ENCODE results near the gene TRIM32. TPM values are rescaled to one million over a fixed set of nuclear protein-coding genes. Genes with fewer than 3 reads are reported as not detected.

Gene TRIM32
- total RNA-seq, 1 donor from 2014 or later: 21.2 TPM

DNA sequence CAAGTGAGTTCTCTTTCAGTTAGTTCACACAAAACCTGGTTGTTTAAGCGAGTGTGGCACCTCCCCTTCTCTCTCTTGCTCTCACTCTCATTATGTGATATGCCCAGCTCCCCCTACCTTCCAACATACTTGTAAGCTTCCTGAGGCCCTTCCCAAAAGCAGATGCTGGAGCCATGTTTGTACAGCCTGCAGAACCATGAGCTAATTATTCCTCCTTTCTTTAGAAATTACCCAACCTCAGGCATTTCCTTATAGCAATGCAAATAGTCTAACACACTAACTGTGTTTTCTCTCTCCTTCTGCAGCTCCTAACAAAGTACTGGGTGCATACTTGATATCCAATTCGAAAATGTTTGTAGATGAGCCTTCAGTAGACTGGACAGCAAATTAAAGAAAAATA is 62.7 kb downstream of the TRIM32 start:
- no peaks in the 10 kb centered on the region for H3K9me3 ChIP-seq
- H3K4me1 ChIP-seq: no peaks in the 10 kb centered on the region
- intact Hi-C loops (cut with DNase I): no loop called here
- no peak overlapping the region for H3K4me3 ChIP-seq
- H3K36me3 ChIP-seq: no peaks in the 10 kb centered on the region
- H3K27me3 ChIP-seq: no peaks in the 10 kb centered on the region
- ATAC-seq (no peak), DNase-seq (no peak)
- H3K27ac ChIP-seq: no peak overlapping the region
- TF ChIP-seq, protein P1, sequence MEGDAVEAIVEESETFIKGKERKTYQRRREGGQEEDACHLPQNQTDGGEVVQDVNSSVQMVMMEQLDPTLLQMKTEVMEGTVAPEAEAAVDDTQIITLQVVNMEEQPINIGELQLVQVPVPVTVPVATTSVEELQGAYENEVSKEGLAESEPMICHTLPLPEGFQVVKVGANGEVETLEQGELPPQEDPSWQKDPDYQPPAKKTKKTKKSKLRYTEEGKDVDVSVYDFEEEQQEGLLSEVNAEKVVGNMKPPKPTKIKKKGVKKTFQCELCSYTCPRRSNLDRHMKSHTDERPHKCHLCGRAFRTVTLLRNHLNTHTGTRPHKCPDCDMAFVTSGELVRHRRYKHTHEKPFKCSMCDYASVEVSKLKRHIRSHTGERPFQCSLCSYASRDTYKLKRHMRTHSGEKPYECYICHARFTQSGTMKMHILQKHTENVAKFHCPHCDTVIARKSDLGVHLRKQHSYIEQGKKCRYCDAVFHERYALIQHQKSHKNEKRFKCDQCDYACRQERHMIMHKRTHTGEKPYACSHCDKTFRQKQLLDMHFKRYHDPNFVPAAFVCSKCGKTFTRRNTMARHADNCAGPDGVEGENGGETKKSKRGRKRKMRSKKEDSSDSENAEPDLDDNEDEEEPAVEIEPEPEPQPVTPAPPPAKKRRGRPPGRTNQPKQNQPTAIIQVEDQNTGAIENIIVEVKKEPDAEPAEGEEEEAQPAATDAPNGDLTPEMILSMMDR (IDR thresholded peaks at IDR 0.05): no peak

DNA sequence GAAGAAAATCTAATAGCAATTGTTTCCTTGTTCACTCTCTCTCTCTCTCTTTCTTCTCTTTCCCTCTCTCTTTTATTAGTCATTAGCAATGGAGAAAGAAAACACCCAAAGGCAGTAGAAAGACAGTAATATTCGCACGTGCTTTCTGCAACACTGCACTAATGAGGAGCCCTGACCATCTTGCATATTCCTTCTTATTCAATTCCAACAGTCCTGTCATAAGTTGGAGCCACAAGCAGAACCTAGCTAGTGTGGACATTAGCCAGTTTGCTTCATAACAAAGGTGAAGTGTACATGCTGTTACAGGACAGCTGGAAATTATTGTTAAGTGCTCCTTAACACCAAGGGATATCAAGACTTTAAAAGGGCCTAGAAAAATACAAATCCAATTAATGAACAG is 63.4 kb downstream of the TRIM32 start:
- intact Hi-C loops (cut with DNase I): no loop called here
- TF ChIP-seq, protein P1 (IDR thresholded peaks at IDR 0.05): no peak
- DNase-seq: no peak
- H3K36me3 ChIP-seq: no peaks in the 10 kb centered on the region
- no peak overlapping the region for H3K4me3 ChIP-seq
- ATAC-seq: no peak
- no peak overlapping the region for H3K27ac ChIP-seq
- H3K9me3 ChIP-seq: no peaks in the 10 kb centered on the region
- H3K27me3 ChIP-seq: no peaks in the 10 kb centered on the region
- H3K4me1 ChIP-seq: no peaks in the 10 kb centered on the region

Measured in upper lobe of right lung (tissue), 1 donor.